Measurements from ENCODE around the gene MAP3K3.

DNA sequence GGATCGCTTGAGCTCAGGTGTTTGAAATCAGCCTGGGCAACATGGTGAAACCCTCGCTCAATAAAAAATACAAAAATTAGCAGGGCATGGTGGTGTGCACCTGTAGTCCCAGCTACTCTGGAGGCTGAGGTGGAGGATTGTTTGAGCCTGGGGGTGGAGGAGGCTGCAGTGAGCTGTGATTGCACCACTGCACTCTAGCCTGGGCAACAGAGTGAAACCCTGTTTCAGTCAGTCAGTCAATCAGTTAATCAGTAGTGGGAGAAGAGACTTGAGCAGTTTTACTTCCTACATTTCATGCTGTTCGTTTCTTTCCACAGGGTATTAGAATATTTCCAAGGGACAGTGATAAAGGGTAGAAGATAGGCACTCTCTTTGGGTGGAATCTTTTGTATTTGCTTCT, 8.8 kb downstream of the MAP3K3 start:
- TF ChIP-seq POLR2A (IDR thresholded peaks at IDR 0.05; ENCODE audit: low read length), result no peak
- TF ChIP-seq GATA1 (IDR thresholded peaks at IDR 0.05; ENCODE audit: low read depth, low read length), result no peak
